Ovary (tissue), 9 donors: ENCODE results near the gene LIN37. TPM values are rescaled to one million over a fixed set of nuclear protein-coding genes. Genes with fewer than 3 reads are reported as not detected.

Experiments
- DNase-seq, 5 donors: peaks; one replicate each; pipeline ENCODE4 v3.0.0-alpha.2; 2019 to 2020
- H3K27ac ChIP-seq, 2 donors: fragments of 200-600 bp; one replicate each; pipeline versions ENCODE4 v1.5.1 to v1.8.0; 2019 to 2022
- H3K27me3 ChIP-seq: fragments of 200-600 bp; one replicate; pipeline ENCODE4 v1.8.0; 2022
- H3K36me3 ChIP-seq: fragments of 200-600 bp; sonication (generic); one replicate; pipeline ENCODE4 v1.5.1; 2019
- H3K4me1 ChIP-seq: one replicate; pipeline ENCODE4 v1.8.1; 2013; ENCODE audit warnings: mild to moderate bottlenecking, moderate library complexity; ENCODE audit not compliant: insufficient read depth
- H3K4me3 ChIP-seq: fragments of 200-600 bp; sonication (generic); one replicate; pipeline ENCODE4 v1.5.1; 2017
- H3K9me3 ChIP-seq, 2 donors: fragments of 200-600 bp in 1 of 2; sonication (generic) in 1 of 2; one replicate each; pipeline versions ENCODE4 v1.5.1 to v1.8.1; 2013 to 2019; ENCODE audit warnings: mild to moderate bottlenecking in 1 of 2, moderate library complexity in 1 of 2
- EP300 ChIP-seq: sonication (generic); formaldehyde crosslinking; IDR thresholded peaks from one replicate; pipeline ENCODE4 v1.6.1; 2017; ENCODE audit warnings: antibody characterized with exemption
- POLR2A ChIP-seq: fragments of 450-650 bp; IDR thresholded peaks from one replicate; pipeline ENCODE4 v1.6.1; 2017; ENCODE audit warnings: antibody characterized with exemption, mild to moderate bottlenecking, moderate library complexity
- WGBS, 3 donors: extraction: QIAGEN DNeasy Blood & Tissue Kit in 1 of 3; methylation state at CpG; one replicate each; pipeline versions ENCODE4 v1.1.5 to v1.1.7; 2013 to 2017; 5-methylcytosine and 5-hydroxymethylcytosine counted together
- intact Hi-C, 4 donors: fragments of 100-400 bp; cut with DNase I; formaldehyde crosslinking; loops; one replicate each; pipeline versions ENCODE4 v1.11.0 to v1.15.1; 2022 to 2023
- polyA plus RNA-seq, 2 donors: library from polyadenylated mRNA; stranded (reverse); fragments of 200-250 nt in 1 of 2; fragments of 350-450 nt in 1 of 2; fragmentation: Illumina TruSeq in 1 of 2; extraction: RNeasy Lipid Tissue Mini Kit (QIAGEN cat#74804) in 1 of 2; gene quantifications; one replicate each; pipeline ENCODE4 v1.2.3, GENCODE V29; 2013 to 2014
- total RNA-seq, 7 donors: library from RNA; depleted of rRNA in 2 of 7; stranded (reverse); fragments of >200 nt in 2 of 7; fragmentation: NEBNext Ultra II Directional in 3 of 7; extraction: Animal tissue kit (Norgen Biotek cat#: 25700) in 3 of 7; gene quantifications; one replicate each; pipeline versions ENCODE4 v1.1.0 to v1.2.4, GENCODE V29; 2016 to 2023
- TF ChIP-seq, protein P1 (sequence below), 3 donors: fragments of 450-650 bp in 2 of 3; fragments of 200-600 bp in 1 of 3; IDR thresholded peaks; one replicate each; pipeline versions ENCODE4 v1.5.1 to v1.8.0; 2016 to 2022; ENCODE audit warnings: antibody characterized with exemption in 3 of 3, mild to moderate bottlenecking in 1 of 3
- donor health status: DM: no; HTN: no; CAD: no; lungs with moderate emphysema.
- donor health status: DM: no; HTN: no; CAD: no.
- donor health status: Bipolar disorder and iron deficiency.
- donor health status: DM: yes; HTN: yes; CAD: no.
- donor health status: DM: no; HTN: no; CAD: no.
- donor health status: DM: yes; HTN: yes; CAD: no.

The LIN37 gene
- total and polyA plus RNA-seq, 9 donors, result 9.8 to 25.6 (median 19.1) TPM

DNA sequence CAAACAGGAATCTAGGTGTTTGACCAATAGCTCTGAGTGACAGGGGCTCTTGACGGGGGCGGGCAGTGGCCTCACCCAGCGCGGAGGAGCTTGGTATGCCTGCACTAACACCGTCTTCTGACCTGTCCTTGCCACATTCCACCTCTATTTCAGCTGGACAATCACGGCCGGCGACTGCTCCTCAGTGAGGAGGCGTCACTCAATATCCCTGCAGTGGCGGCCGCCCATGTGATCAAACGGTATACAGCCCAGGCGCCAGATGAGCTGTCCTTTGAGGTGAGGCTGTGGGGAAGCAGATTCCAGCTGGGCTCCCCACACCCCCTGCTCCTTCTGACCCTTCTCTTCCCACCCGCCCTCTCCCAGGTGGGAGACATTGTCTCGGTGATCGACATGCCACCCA lies 31.7 kb downstream of the LIN37 start:
- Histone ChIP-seq H3K4me1 (peaks cover 3% of the 10 kb centered on the region), H3K4me3 (no peak overlapping the region), H3K9me3 (no peaks in the 10 kb centered on the region), H3K36me3 (no peaks in the 10 kb centered on the region), H3K27ac (no peak overlapping the region), H3K27me3 (no peaks in the 10 kb centered on the region)
- WGBS, 3 donors, result 88 to 95% (median 93%) methylated on average over 16 of the region's 16 CpGs
- intact Hi-C loops, result loop anchor here in 1 of 4 donors (10.0 kb wide), 1 partner anchor 145 kb away; no protein-coding TSS in a partner anchor
- DNase-seq, result no peak
- no peak for TF ChIP-seq POLR2A
- TF ChIP-seq EP300, result no peak
- TF ChIP-seq, protein P1, sequence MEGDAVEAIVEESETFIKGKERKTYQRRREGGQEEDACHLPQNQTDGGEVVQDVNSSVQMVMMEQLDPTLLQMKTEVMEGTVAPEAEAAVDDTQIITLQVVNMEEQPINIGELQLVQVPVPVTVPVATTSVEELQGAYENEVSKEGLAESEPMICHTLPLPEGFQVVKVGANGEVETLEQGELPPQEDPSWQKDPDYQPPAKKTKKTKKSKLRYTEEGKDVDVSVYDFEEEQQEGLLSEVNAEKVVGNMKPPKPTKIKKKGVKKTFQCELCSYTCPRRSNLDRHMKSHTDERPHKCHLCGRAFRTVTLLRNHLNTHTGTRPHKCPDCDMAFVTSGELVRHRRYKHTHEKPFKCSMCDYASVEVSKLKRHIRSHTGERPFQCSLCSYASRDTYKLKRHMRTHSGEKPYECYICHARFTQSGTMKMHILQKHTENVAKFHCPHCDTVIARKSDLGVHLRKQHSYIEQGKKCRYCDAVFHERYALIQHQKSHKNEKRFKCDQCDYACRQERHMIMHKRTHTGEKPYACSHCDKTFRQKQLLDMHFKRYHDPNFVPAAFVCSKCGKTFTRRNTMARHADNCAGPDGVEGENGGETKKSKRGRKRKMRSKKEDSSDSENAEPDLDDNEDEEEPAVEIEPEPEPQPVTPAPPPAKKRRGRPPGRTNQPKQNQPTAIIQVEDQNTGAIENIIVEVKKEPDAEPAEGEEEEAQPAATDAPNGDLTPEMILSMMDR (IDR thresholded peaks at IDR 0.05), result no peak

GRCh38 chr19:35780717-35781116 lies 32.3 kb downstream of the LIN37 start:
- TF ChIP-seq POLR2A, result no peak
- Histone ChIP-seq H3K9me3 (no peaks in the 10 kb centered on the region), H3K27me3 (no peaks in the 10 kb centered on the region), H3K27ac (no peak overlapping the region), H3K4me1 (peaks cover 3% of the 10 kb centered on the region), H3K36me3 (no peaks in the 10 kb centered on the region), H3K4me3 (no peak overlapping the region)
- DNase-seq, result peak in 1 of 5 donors; percentile 22
- WGBS, 3 donors, result 87 to 92% (median 90%) methylated on average over 19 to 20 of the region's 20 CpGs
- intact Hi-C loops, result loop anchor here in 1 of 4 donors (10.0 kb wide), 1 partner anchor 144 kb away; no protein-coding TSS in a partner anchor

- H3K27me3 ChIP-seq, result no peaks in the 10 kb centered on the region
- no peaks in the 10 kb centered on the region for H3K4me1 ChIP-seq
- DNase-seq, result no peak
- H3K4me3 ChIP-seq, result no peak overlapping the region
- H3K9me3 ChIP-seq, result no peaks in the 10 kb centered on the region
- no peaks in the 10 kb centered on the region for H3K36me3 ChIP-seq
- TF ChIP-seq EP300, result no peak
- intact Hi-C loops, result loop anchor here in 1 of 4 donors (10.0 kb wide), 1 partner anchor 143 kb away; no protein-coding TSS in a partner anchor
- no peak overlapping the region for H3K27ac ChIP-seq
- 73 to 78% (median 76%) methylated on average over 9 of the region's 9 CpGs for WGBS, 3 donors
Observed at GRCh38 chr19:35781650-35782049, 33.3 kb downstream of the LIN37 start.

DNA sequence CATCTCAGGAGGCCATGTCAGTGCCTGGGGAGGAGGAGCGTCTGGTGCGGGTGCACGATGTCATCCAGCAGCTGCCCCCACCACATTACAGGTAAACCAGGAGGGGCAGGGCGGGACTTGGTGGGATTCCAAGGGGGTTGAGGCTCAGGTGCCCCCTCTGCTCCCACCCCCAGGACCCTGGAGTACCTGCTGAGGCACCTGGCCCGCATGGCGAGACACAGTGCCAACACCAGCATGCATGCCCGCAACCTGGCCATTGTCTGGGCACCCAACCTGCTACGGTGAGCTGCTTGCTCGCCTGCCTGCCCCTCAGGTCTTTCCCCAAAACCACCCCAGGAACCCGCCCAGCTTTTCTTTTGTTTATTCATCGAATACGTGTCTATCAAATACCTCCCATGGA lies 34.2 kb downstream of the LIN37 start:
- Histone ChIP-seq H3K4me3 (no peak overlapping the region), H3K36me3 (no peaks in the 10 kb centered on the region), H3K27ac (no peak overlapping the region), H3K9me3 (no peaks in the 10 kb centered on the region), H3K4me1 (no peaks in the 10 kb centered on the region), H3K27me3 (no peaks in the 10 kb centered on the region)
- TF ChIP-seq EP300 (no peak), POLR2A (no peak)
- TF ChIP-seq, protein P1 (IDR thresholded peaks at IDR 0.05), result no peak
- DNase-seq, result peak in 1 of 5 donors; percentile 24
- intact Hi-C loops, result loop anchor here in 1 of 4 donors (10.0 kb wide), 1 partner anchor 142 kb away; no protein-coding TSS in a partner anchor
- 92 to 97% (median 92%) methylated on average over 11 to 12 of the region's 12 CpGs for WGBS, 3 donors

DNA sequence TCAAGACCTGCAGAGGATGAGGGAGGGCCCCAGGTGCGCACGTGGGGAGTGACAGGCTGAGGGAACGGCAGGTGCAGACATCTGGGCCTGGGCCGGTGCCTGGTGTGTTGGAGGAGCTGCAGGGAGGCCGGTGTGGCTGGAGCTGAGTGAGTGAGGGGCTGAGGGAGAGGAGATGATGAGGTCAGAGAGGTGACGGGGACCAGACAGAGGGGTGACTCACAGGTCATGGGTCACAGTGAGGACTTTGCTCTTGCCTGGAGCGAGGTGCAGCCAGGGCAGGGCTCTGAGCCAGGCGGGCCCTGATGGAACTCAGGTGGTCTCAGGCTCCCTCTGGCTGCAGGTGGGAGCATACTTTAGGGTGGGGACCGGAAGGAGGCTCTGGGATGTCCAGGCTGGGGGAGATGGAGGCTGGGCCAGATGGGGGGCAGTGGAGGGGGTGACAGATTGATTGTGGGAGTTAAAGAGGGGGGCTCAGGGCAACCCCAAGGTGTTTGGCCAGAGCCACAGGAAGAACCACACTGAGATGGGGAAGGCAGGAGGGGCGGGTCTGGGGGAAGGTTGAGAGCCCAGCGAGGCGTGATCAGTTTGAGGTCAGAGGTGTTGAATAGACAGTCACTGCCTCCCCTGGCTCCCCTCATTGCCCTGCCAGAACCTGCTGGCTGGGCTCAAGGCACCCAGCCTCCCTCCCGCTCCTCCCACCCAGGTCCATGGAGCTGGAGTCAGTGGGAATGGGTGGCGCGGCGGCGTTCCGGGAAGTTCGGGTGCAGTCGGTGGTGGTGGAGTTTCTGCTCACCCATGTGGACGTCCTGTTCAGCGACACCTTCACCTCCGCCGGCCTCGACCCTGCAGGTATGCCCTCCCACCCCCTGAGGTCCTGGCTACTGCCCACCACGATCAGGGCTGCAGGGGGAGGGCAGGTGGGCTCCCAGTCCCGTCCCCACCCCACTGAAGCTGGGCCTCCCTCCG lies 35.4 kb downstream of the LIN37 start:
- Histone ChIP-seq H3K4me1 (no peaks in the 10 kb centered on the region), H3K4me3 (no peak overlapping the region), H3K9me3 (no peaks in the 10 kb centered on the region), H3K27me3 (no peaks in the 10 kb centered on the region), H3K27ac (no peak overlapping the region), H3K36me3 (no peaks in the 10 kb centered on the region)
- TF ChIP-seq, protein P1 (IDR thresholded peaks at IDR 0.05), result no peak
- no peak for TF ChIP-seq POLR2A
- no peak for TF ChIP-seq EP300
- WGBS, 3 donors, result 78 to 79% (median 79%) methylated on average over 28 of the region's 28 CpGs
- intact Hi-C loops, result loop anchor here in 1 of 4 donors (10.0 kb wide), 1 partner anchor 141 kb away; no protein-coding TSS in a partner anchor
- peak in 1 of 5 donors; percentile 23 for DNase-seq
